Measurements from ENCODE around the gene RRP1. TPM values are rescaled to one million over a fixed set of nuclear protein-coding genes. Genes with fewer than 3 reads are reported as not detected.
A peak's percentile ranks its signal among the peaks of the same experiment; 100 is the strongest.

Gene RRP1
- total RNA-seq, 1 donor from 2014 or later: 30.9 TPM

- TF ChIP-seq, protein P1, sequence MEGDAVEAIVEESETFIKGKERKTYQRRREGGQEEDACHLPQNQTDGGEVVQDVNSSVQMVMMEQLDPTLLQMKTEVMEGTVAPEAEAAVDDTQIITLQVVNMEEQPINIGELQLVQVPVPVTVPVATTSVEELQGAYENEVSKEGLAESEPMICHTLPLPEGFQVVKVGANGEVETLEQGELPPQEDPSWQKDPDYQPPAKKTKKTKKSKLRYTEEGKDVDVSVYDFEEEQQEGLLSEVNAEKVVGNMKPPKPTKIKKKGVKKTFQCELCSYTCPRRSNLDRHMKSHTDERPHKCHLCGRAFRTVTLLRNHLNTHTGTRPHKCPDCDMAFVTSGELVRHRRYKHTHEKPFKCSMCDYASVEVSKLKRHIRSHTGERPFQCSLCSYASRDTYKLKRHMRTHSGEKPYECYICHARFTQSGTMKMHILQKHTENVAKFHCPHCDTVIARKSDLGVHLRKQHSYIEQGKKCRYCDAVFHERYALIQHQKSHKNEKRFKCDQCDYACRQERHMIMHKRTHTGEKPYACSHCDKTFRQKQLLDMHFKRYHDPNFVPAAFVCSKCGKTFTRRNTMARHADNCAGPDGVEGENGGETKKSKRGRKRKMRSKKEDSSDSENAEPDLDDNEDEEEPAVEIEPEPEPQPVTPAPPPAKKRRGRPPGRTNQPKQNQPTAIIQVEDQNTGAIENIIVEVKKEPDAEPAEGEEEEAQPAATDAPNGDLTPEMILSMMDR (IDR thresholded peaks at IDR 0.05; ENCODE audit: unreplicated experiment): no peak
- Mint-ChIP-seq H3K36me3 (ENCODE audit: insufficient read depth) (peaks cover 3% of the 10 kb centered on the region), H3K27ac (peak overlapping the region; percentile 4), H3K9me3 (ENCODE audit: low read depth) (no peaks in the 10 kb centered on the region), H3K4me1 (ENCODE audit: low read depth) (peaks cover 5% of the 10 kb centered on the region), H3K27me3 (no peaks in the 10 kb centered on the region), H3K4me3 (ENCODE audit: low read depth) (no peak overlapping the region)
- no peak for DNase-seq (ENCODE audit: low spot score, unreplicated experiment)
Observed at GRCh38 chr21:43743947-43744346, 45.4 kb upstream of the RRP1 start.

DNA sequence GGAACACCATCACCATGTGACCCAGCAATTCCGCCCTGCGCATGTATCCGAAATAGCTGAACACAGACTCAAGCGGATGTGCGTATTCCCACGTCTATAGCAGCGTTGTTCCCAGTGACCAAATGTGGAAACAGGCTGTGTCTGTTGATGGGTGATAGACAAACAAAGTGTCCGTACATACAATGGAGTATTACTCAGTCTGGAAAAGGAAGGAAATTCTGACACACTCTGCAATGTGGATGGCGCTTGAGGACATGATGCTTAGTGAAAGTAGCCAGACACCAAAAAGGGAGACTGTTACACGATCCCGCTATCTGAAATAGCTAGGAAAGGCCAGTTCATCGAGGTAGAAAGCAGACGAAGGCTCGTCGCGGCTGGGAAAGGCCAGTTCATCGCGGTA is 44.7 kb upstream of the RRP1 start:
- DNase-seq (ENCODE audit: low spot score, unreplicated experiment): no peak
- TF ChIP-seq, protein P1 (IDR thresholded peaks at IDR 0.05; ENCODE audit: unreplicated experiment): no peak
- Mint-ChIP-seq H3K27me3 (no peaks in the 10 kb centered on the region), H3K27ac (no peak overlapping the region), H3K36me3 (ENCODE audit: insufficient read depth) (peaks cover 3% of the 10 kb centered on the region), H3K4me3 (ENCODE audit: low read depth) (no peak overlapping the region), H3K9me3 (ENCODE audit: low read depth) (no peaks in the 10 kb centered on the region), H3K4me1 (ENCODE audit: low read depth) (peaks cover 5% of the 10 kb centered on the region)

- Mint-ChIP-seq H3K27me3 (no peaks in the 10 kb centered on the region), H3K36me3 (ENCODE audit: insufficient read depth) (peaks cover 7% of the 10 kb centered on the region), H3K27ac (no peak overlapping the region), H3K4me3 (ENCODE audit: low read depth) (no peak overlapping the region), H3K4me1 (ENCODE audit: low read depth) (no peaks in the 10 kb centered on the region), H3K9me3 (ENCODE audit: low read depth) (no peaks in the 10 kb centered on the region)
- no peak for DNase-seq (ENCODE audit: low spot score, unreplicated experiment)
- TF ChIP-seq, protein P1 (IDR thresholded peaks at IDR 0.05; ENCODE audit: unreplicated experiment): no peak
Observed at GRCh38 chr21:43745772-43746517, 43.4 kb upstream of the RRP1 start.

DNA sequence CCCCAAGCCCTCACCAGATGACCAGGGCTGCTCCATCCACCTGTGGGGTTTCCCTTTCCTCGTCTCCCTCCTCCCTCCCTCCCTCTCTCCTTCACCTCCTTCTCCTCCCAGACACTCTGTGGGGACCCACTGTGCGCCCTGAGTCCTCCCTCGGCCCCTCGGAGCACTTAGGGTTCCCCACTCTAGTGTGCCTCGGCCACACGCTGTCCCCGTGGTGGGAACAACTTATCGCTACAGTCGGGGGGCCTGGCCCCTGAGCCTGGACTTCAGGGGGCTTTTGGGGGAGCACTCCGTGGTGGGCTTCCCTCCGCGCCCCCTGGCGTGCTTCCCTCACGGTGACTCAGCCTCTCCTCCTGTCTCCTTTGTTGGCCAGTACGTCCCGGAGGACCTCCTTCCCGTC is 40.8 kb upstream of the RRP1 start:
- Mint-ChIP-seq H3K36me3 (ENCODE audit: insufficient read depth) (peaks cover 8% of the 10 kb centered on the region), H3K9me3 (ENCODE audit: low read depth) (no peaks in the 10 kb centered on the region), H3K27me3 (no peaks in the 10 kb centered on the region), H3K4me1 (ENCODE audit: low read depth) (no peaks in the 10 kb centered on the region), H3K4me3 (ENCODE audit: low read depth) (no peak overlapping the region), H3K27ac (no peak overlapping the region)
- no peak for DNase-seq (ENCODE audit: low spot score, unreplicated experiment)
- TF ChIP-seq, protein P1 (IDR thresholded peaks at IDR 0.05; ENCODE audit: unreplicated experiment): no peak

DNA sequence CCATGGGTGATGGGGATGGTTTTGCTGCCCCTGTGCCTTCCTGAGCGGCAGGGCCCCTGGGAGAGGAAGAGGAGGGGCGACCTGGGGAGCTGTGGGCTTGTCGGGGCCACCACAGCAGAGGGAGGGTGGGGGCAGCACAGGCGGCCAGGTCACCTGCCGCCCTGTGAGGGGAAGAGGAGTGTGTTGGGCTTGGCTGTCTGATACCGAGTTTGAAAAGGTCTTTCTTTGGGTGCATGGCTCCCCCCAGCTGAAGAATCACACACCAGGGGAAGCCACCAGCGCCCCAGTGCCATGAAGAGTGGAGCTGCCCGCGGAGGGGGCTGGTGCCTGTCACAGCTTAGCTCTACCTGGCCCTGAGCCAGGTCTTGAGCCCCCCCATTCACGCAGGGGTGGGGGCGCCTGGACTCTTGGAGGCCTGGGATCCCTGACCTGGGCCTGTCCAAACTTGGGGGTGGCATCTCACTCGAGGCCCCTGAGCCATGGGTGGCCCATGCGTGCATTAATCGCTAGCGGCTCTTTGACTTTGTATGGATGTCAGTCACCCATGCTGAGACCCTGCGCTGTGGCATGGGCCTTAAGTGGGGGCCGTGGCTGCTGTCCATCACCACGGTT is 39.6 kb upstream of the RRP1 start:
- H3K27me3 Mint-ChIP-seq: no peaks in the 10 kb centered on the region
- H3K36me3 Mint-ChIP-seq (ENCODE audit: insufficient read depth): peaks cover 15% of the 10 kb centered on the region
- H3K27ac Mint-ChIP-seq: no peak overlapping the region
- no peak for DNase-seq (ENCODE audit: low spot score, unreplicated experiment)
- no peak overlapping the region for H3K4me3 Mint-ChIP-seq (ENCODE audit: low read depth)
- TF ChIP-seq, protein P1 (IDR thresholded peaks at IDR 0.05; ENCODE audit: unreplicated experiment): no peak
- H3K4me1 Mint-ChIP-seq (ENCODE audit: low read depth): no peaks in the 10 kb centered on the region
- H3K9me3 Mint-ChIP-seq (ENCODE audit: low read depth): no peaks in the 10 kb centered on the region
